ENCODE measurements around the gene HDHD5. TPM values are rescaled to one million over a fixed set of nuclear protein-coding genes. Genes with fewer than 3 reads are reported as not detected.

The HDHD5 gene
- total and polyA plus RNA-seq, 11 donors = 31.8 to 72.1 (median 49.0) TPM

DNA sequence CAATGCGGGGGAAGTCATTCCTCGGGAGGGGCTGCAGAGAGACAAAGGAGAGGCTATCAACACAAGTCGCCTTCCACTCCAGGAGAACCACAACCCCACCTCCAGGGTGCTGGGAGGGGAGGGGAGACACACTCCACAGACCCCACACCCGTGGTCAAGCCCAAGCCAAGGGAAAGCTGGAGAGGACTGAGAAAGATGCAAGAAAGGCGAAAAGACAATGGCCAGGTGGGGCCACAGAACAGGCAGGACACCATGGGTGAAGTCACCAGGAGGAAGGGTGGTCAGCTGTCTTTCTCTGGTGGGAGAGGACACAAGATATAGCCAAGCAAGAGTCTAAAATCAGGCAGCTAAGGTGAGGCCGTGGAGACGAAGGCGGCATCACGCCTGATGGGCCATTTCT is 16.0 kb downstream of the HDHD5 start:
- Histone ChIP-seq H3K9me3 (no peaks in the 10 kb centered on the region), H3K4me1 (peaks cover 0 to 23% (median 13%) of the 10 kb centered on the region in 12 donors), H3K4me3 (no peak overlapping the region), H3K27me3 (no peaks in the 10 kb centered on the region), H3K36me3 (peaks cover 0 to 75% (median 58%) of the 10 kb centered on the region in 9 donors), H3K27ac (no peak overlapping the region)
- intact Hi-C loops (cut with DNase I) = loop anchor here in 1 of 10 donors (10.0 kb wide), 1 partner anchor 48 kb away; no protein-coding TSS in a partner anchor
- WGBS, 4 donors = 89 to 95% (median 92%) methylated on average over 8 to 9 of the region's 9 CpGs
- DNase-seq (no peak), ATAC-seq (no peak)
- TF ChIP-seq, protein P1, sequence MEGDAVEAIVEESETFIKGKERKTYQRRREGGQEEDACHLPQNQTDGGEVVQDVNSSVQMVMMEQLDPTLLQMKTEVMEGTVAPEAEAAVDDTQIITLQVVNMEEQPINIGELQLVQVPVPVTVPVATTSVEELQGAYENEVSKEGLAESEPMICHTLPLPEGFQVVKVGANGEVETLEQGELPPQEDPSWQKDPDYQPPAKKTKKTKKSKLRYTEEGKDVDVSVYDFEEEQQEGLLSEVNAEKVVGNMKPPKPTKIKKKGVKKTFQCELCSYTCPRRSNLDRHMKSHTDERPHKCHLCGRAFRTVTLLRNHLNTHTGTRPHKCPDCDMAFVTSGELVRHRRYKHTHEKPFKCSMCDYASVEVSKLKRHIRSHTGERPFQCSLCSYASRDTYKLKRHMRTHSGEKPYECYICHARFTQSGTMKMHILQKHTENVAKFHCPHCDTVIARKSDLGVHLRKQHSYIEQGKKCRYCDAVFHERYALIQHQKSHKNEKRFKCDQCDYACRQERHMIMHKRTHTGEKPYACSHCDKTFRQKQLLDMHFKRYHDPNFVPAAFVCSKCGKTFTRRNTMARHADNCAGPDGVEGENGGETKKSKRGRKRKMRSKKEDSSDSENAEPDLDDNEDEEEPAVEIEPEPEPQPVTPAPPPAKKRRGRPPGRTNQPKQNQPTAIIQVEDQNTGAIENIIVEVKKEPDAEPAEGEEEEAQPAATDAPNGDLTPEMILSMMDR (IDR thresholded peaks at IDR 0.05) = no peak
- TF ChIP-seq POLR2A (IDR thresholded peaks at IDR 0.05) = no peak

DNA sequence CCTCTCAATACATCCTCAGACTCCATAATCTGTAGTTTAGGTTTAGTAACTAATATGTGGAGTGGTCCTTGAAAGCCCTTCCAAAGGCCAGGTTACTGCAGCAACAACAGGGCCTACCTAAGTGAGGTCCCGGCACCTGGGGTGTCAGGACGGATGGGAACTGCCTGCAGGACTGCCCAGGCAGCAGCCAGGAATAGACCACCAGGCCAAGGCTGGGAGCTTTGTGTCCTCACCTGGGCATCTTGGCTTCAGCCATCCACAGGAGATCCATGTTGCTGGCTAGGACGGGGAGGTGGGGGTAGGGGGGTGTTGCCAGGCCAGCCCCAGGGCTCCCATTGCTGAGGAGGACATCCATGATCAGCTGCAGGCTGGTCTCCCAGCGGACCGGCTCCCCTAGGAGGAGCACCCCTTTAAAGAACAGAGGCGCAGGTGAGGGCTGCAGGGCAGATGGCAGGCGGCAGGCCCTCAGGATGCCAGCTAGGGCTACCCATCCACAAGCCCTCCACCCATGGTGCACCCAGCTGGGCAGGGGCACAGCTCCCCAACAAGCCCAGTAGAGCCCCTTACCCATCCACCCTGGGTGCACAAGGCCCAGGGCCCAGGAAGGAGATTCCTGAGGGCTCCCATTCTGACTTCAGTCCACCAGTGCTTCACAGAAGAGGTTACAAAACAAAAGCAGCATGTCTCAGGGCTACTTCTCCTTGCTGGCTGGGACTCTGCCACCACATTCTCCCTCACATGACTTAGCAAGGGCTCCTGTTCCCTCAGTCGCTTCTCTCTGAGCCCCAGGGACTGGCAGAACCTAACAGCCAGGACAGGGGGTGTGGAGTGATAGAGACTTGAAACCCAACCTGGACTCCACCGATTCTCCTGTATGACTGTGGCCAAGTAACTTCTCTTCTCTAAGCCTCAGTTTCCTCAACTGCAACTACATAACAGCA is 18.0 kb downstream of the HDHD5 start:
- peak overlapping the region in 8 of 12 donors; percentile 10 to 84 (median 68) for H3K27ac ChIP-seq

DNA sequence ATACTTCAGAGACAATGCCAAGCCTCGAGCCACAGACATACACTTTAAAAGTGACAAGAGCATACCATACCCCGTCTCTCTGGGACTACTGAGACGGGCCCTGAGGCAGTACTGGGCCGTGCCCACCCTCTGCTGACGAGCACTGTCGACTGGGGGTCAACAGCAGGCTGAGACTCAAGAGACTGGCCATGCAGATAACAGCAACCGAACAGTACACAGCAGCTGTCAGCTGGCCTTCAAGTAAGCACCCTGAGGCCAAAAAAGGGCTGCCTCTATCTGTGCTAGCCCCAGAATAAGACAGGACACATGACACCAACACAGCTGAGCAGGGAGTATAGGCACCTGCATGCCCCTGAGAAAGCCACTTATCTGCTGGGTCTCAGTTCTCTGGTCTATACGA is 19.1 kb downstream of the HDHD5 start:
- intact Hi-C loops (cut with DNase I) = loop anchor here in 1 of 10 donors (10.0 kb wide), 1 partner anchor 45 kb away; no protein-coding TSS in a partner anchor
- Histone ChIP-seq H3K36me3 (peaks cover 0 to 77% (median 56%) of the 10 kb centered on the region in 9 donors), H3K4me1 (peaks cover 0 to 23% (median 13%) of the 10 kb centered on the region in 12 donors), H3K4me3 (no peak overlapping the region), H3K27ac (peak overlapping the region in 11 of 12 donors; percentile 10 to 84 (median 67)), H3K9me3 (no peaks in the 10 kb centered on the region), H3K27me3 (no peaks in the 10 kb centered on the region)
- peak; percentile 92 to 94 (median 92) for ATAC-seq
- TF ChIP-seq, protein P1 (IDR thresholded peaks at IDR 0.05) = no peak
- DNase-seq = peak in 3 of 5 donors; percentile 36 to 62 (median 53)
- WGBS, 4 donors = 38 to 63% (median 39%) methylated on average over 5 to 8 of the region's 8 CpGs

More for the DNA sequence above, 18.0 kb downstream of the HDHD5 start:
- Histone ChIP-seq H3K36me3 (peaks cover 0 to 84% (median 62%) of the 10 kb centered on the region in 9 donors), H3K9me3 (no peaks in the 10 kb centered on the region), H3K4me1 (peaks cover 0 to 23% (median 13%) of the 10 kb centered on the region in 12 donors), H3K27me3 (no peaks in the 10 kb centered on the region), H3K4me3 (no peak overlapping the region)
- ATAC-seq = peak in 2 of 4 donors; percentile 7 to 8
- no peak for DNase-seq
- WGBS, 4 donors = 76 to 95% (median 87%) methylated on average over 8 to 9 of the region's 9 CpGs
- intact Hi-C loops (cut with DNase I) = loop anchor here in 1 of 10 donors (10.0 kb wide), 1 partner anchor 46 kb away; no protein-coding TSS in a partner anchor
- TF ChIP-seq, protein P1 (IDR thresholded peaks at IDR 0.05) = no peak
- no peak for TF ChIP-seq POLR2A (IDR thresholded peaks at IDR 0.05)

DNA sequence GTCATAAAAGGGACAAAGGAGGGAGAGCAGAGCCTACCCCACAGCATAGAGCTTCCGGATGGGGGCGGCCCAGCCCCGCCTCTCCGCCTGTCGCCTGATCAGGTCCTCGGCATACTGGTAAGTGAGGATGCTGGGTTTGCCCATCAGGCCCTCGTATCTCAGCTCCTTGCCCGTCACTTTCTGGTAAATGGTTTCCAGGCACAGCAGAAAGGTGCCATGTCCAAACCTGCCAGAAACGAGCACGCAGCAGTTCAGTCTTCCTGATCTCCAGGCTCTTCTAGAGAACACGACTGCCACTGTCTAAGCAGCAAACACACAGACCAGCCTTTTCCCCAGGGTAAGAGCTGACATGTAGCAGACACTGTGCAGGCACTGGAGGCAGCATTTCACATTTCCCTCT is 20.6 kb downstream of the HDHD5 start:
- no peak for DNase-seq
- 74 to 86% (median 77%) methylated on average over 11 of the region's 11 CpGs for WGBS, 4 donors
- H3K27me3 ChIP-seq = no peaks in the 10 kb centered on the region

More for the DNA sequence above, 20.6 kb downstream of the HDHD5 start:
- Histone ChIP-seq H3K27ac (peak overlapping the region in 3 of 12 donors; percentile 7 to 72 (median 61)), H3K36me3 (peaks cover 0 to 67% (median 41%) of the 10 kb centered on the region in 9 donors), H3K4me1 (peaks cover 0 to 23% (median 13%) of the 10 kb centered on the region in 12 donors), H3K9me3 (no peaks in the 10 kb centered on the region), H3K4me3 (no peak overlapping the region)
- ATAC-seq = peak in 1 of 4 donors; percentile 8
- intact Hi-C loops (cut with DNase I) = no loop called here
- no peak for TF ChIP-seq POLR2A (IDR thresholded peaks at IDR 0.05)
- TF ChIP-seq, protein P1 (IDR thresholded peaks at IDR 0.05) = no peak
